GM10847 (cell line): Measurements from ENCODE around the gene KCNQ1OT1.

Experiments
- POLR2A ChIP-seq: IDR thresholded peaks from 2 replicates; pipeline ENCODE4 v1.6.1; 2011; ENCODE audit not compliant: insufficient read length; ENCODE audit errors: extremely low read depth

The KCNQ1OT1 gene

DNA sequence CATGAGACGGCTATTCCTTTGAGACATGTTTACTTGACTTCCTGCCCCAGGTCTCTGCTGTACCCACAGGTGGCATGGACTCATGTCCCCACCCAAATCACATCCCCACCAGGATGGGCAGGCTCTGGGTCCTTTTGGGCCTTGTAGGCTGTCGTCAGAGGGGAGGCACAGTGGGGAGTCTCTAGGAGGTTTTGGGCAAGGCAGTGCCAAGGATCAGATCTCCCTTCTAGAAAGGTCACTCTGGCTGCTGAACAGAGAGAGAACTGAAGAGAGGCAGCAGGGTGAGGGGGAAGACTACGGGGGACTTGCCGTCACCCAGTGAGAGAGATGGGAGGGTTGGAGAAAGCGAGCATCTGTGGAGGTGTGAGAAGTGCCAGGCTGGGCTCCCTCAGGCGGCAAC is 4.6 kb upstream of the KCNQ1OT1 start:
- TF ChIP-seq POLR2A: no peak

DNA sequence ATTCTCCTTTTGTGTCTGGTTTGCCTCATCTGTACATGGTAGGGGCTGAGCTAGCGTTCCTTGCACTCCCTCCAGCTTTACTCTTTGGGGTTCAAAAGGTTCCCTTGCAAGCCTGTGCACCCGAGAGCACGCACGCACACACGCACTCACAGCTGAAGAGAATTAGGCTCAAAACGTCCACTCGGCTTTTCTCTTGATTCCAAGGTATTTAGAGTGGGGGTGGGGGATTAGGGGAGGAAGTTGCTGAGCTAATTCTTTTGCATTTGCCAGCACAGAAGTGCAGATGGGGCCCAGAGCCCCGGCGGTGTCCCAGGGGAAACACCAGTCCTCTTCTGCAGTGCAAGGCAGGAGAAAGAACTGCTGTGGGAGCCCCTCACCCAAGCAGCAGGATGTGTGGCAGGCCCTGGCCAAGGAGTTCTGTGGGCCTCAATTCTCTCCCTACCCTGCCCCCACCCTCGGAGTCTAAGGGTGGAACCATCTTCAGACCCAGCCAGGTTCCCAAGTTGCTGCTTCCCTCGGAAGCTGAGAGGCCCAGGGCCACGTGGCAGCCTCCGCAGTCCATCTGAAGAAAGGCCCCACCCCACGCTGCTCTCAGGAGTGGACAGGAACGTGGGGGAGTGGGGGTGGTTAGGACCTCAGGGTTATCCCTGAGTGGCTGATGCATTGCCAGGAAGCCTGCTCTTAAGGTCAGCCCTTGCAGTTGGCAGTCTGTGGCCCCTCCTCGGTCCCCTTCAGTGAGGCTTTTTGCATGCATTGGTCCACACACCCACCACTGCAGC is 3.8 kb upstream of the KCNQ1OT1 start:
- TF ChIP-seq POLR2A: no peak

DNA sequence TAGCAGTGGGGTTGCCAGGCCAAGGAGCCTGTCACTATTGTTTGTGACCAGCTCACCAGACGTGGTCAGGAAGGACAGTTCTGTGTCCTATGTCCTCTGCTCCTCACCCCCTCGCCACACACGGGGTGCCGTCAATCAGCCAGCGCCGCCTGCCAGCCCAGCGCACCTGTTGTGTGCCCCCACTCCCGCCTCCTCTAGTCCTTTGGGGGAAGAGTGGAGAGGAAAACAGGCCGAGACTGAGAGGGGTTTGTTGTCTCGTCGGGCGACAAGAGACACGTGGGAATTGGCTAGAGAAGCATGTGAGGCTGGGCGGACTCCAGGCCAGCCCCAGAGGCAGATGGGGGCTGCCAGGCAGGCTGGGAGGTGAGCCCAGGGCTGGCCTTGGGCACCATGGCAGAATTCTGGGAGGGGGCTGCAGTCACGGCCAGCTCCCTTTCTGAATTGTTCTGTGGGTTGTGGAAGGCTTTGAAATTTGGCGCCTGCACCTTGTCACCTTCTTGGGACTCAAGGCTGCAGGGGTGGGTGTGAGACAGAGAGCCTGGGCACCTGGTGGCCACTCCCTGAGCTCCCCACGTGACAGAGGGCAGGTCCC is 3.1 kb upstream of the KCNQ1OT1 start:
- TF ChIP-seq POLR2A: no peak

DNA sequence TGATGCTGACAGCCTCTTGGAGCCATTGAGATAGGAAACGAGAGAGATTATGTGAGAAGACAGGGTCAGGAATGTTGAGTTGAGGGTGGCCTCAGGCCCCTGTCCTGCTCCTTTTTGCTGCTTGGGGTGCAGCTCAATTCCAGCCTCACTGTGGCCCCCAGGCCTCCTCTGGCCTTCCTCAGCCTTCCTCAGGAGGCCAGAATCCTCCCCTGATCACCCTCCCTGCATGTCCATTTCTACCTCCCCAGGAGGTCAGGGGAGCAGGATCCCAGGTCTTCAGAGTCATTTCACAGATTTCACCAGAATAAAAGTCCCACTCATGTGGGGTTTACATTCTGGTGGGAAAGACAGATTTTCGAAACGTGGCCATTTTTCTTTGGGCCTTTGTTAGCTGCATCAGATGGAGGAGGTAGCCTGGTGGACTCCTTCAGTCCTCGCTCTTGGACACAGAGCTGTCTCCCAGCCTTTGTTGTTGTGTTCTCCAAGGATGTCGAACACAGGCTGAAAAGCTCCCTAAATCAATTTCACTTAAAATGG is 2.2 kb upstream of the KCNQ1OT1 start:
- TF ChIP-seq POLR2A: no peak

DNA sequence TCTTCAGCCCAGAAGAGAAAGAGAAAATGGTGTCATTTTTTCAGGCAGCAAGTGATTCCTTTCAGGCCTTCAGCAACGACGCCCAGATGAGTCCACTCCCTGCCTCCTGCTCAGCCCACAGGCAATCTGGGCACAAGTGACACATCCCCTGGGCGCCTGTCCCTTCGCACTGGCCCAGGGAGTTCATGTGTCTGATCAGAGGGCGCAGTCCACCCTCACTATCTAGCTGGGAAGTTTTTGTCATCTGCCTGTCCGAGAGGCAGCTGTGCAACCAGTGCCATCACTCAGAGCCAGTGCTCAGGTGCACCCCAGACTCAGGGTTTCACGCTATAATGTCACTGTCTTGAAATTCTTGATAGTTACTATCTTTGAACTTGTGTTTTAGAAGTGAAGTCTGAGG is 1.4 kb upstream of the KCNQ1OT1 start:
- TF ChIP-seq POLR2A: no peak

DNA sequence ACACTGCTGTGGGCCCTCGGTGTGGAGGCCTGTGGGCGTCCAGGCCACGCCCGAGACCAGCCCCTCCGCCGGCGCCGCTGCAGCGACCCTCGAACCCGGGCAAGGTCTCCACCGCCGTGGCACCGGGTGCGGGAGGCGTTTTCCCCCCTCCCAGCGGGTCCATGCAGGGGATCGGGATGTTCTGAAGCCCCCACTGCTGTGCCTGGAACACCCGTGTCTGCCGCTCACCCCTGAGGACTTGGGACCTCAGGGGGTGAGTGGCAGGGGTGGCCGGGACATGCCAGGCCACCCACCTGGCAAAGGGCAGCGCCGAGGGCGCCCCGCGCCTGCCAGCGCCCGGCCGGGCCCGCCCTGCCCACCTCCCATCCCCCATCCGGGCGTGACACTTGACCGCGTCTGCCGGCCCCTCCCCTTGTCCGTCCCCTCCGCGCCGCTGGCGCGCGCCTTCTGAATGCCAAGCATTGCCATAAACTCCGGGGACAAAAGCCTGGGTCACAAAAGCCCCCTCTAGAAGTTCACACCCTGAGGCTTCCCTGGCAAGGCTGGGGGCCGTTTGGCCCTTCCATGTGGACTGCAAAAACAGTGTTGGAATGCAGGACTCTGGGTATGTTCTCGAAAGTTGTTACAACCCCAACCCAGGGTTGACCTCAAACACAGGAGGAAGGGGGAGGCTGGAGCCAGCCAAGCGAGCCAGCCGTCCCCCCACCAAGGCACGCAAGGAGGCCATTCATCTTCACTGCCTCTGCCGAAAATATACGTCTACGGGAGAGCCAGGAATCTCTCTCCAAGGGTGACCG is 819 bp upstream of the KCNQ1OT1 start:
- TF ChIP-seq POLR2A: peak; percentile 17

DNA sequence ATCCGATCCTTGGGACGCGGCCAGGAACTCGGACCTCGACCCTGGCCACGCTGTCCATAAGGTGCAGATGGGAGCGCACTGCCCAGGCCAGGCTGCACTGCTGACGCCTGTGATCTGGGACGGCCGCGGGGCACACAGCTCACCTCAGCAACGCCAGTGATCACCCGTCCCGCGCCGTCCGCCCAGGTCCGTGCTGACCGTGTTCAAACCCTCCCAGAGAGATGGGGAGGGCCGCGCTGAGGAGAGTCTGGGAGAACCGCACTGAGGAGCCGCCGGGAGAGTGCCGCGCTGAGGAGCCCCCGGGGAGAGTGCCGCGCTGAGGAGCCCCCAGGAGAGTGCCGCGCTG is 636 bp downstream of the KCNQ1OT1 start:
- TF ChIP-seq POLR2A: no peak

DNA sequence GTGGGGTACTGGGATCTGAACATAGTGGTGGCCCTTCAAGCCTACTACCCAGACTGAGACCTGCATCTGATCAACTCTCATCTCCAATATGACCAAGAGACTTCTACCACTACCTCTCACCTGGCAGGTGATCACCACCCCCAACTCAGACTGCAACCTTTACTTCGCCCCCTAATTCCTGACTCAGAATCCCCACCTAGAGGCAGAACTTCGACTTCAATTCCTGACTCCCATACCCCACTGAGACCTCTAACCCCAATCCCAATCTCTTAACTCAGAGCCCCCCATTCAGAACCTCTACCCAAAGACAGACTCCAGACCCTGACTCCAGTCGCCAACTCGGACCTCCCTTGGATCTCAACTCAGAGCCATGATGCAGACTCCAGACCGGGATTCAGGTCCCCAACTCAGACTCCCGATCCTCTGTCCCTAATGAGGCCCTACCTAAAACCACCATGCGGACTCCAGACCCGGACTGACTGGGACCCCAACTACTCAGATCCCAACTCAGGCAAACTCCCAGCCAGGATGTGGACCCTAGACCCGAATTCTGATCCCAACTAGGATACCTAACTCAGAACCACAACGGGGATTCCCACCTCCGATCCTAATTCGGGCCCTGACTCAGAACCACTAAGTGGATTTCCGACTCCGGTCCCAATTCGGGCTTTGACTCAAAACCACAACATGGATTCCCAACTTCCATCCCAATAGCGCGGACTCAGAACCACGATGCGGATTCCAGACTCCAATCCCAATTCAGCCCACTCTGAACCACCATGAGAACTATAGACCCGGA is 1.2 kb downstream of the KCNQ1OT1 start:
- no peak for TF ChIP-seq POLR2A

DNA sequence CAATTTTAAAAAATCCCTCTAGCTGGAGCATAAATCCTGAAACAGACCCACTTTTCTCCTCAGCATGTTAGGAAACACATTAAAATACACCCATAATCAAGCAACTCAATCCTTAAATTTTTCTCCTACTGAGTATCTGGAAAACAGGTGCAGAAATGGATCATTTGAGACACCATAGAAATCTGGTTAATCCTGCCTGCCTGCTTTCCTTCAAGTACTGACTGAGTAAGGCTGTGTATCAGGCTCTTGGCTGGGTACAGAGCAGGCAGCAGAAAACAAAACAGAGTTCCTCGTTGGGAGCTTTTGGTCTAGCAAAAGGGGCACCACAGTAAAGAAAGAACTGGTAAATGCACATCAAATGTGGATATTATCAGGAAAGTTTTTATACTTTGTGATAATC is 1.9 kb downstream of the KCNQ1OT1 start:
- no peak for TF ChIP-seq POLR2A

DNA sequence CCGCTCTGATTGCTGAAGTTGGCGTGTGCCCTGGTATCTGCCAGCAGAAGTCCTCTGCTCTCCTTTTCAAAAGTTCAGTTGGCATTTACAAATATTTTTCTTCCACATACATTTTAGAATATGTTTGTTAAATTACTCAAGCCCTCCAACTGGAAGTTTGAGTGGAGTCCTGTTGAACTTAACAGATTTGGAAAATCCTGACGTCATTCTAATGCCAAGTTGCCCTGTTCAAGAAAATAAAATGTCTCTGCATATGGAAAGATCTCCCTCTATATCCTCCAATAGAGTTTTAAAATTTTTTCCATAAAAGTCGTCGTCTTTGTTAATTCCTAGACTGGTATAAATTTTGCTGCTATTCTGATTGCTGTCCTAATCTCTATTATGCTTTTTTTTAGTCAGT is 3.3 kb downstream of the KCNQ1OT1 start:
- TF ChIP-seq POLR2A: no peak

DNA sequence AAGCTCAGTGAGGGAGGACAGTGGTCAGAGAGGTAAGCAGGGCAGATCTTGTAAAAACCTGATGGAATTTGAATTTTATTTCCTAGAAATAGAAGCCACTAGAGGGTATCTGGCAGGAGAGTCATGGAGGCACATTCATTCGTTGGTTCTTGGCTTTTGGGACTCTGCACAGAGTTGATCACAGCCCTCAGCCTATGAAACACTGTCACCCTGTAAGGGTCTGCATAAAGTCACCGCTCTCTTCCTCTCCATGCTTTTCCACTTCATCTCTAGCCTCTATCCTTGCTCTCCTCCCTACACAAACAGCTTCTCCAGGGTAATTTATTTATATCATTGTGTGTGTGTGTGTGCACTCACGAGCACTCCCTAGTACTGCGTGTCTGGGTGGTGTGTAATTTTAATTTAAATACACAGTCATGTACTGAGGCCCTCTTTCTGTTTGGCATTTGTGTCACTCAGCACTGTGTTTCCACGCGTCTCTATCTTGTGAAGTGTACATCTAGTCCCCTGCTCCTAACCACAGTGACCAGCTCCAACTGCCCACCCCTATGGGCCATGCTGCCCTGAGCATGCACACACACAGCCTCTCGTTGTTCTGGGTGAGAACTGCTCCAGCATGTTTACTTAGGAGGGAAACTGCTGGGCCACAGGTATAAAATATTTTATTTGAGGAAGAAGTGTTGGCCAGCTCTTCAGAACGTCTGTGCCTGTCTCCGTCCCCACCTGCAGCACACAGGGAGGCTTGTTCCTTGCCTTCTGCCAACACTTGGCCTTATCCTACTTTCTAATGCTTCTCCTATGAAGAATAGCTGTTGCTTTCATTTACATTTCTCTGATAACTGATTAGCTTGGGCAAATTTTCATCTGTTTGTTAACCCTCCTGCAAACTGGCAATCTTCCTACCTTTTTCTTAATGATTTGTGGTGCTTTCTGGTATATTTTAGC is 4.5 kb downstream of the KCNQ1OT1 start:
- TF ChIP-seq POLR2A: no peak

DNA sequence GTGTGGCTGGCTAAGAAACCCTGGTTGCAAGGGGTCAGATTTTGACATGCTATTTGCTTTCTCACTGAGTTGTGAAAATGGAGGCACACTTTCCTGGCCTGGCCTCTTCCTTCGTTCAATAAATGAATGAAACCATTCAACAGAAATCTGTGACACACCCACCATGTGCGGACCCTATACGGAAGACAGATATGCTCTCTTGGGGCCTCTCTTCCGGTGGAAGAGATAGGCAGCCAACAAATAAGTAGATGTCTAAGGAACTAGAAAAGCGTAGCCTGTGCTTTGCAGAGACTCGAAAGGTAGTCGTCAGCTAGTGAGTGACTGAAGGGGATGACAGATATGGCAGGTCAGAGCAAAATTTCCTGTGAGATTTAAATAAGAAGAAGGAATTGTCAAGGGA is 5.3 kb downstream of the KCNQ1OT1 start:
- TF ChIP-seq POLR2A: no peak

DNA sequence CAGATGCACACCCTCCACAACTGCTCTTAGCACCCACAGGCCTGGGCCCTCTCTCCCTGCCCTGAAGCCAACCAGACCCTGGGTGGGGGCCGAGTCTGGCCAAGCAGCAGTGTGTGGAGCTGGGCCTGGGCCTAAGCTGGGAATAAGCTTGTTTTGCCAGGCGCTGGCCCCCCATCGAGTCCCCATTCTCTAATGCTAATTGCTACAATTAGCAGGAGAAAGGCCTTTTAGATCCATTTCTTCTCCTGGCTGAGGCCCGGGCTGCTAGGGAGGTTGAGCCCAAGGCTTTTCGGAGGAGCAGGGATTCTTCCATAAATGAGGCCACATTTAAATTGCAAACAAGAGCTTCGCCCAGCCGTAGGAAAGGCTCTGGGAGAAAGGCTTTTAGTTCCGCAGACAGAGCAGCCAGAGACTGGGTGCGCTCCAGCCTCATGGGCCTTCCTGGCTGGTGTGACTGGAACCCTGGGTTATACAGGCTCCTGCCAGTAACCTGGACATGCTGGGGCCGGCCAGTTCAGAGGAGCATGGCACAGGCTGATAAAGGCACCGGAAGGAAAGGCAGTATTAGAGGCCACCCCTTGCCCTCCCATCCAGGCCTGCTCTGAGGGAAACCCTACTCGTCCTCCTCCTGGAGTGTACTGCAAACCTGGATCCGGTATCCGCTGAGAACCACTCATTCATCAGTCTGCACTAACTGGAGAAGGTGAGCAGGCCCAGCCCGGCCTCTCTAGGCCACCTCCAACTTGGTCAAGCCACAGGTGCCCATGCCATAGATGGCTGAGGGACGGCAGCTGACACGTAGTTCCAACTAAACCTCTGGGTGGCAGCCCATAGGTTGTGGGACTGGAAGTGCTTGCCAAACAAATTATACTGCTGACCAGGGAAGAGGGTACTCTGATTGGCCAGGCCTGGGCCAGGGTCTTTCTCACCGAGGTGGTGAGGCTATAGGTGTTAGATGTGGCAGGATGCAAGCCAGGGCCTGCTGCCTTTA is 6.2 kb downstream of the KCNQ1OT1 start:
- no peak for TF ChIP-seq POLR2A
